HG02970 (cell line): ENCODE data around the gene CPNE4.
A peak's percentile ranks its signal among the peaks of the same experiment; 100 is the strongest.

ENCODE experiments used
- ATAC-seq: cut with Tn5 transposase; IDR thresholded peaks from one replicate; pipeline ENCODE4 v1.9.1; 2021; ENCODE audit warnings: mild to moderate bottlenecking, moderate library complexity, moderate number of reproducible peaks; ENCODE audit not compliant: unreplicated experiment, low FRiP score

Gene CPNE4

DNA sequence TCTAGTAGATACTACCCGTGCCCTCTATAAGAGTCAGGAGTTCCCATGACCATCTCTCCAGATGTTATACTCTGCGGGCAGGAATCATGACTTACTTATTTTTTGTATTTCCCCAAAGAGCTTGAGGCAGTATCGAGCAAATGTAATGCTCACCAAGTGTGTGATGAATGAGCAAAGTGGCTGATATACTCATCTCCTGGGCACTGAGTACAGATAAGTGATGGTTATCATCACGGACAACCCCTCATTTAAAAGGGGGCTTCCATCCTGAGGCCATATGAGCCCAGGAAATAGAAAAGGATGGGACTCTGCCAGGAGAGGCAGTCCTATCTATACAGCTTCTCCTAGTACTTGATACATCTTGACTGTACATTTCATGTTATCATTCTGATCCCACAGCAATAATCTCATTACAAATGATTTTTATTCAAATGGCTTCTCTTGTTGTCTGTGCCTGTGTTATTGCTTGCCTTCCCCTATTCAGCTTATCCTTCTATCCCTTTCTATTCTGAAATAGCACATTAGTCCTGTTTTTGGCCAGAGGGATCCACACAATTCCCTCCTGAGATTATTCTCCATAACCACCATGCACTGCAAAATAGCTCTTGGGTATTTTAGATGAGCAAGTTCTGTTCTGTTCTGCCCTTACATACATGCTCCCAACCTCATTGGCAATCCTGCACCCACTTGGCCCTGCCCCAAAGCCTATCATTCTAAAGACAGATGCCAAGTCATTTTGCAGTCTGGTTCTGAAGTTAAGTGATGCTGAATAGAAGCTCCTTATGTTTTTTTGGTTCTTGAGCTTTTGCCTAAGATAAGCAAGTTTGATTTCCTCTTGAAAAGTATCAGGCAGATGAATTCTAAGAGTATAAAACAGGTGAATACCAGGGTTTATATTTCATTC lies 484.0 kb downstream of the CPNE4 start:
- ATAC-seq: no peak

- no peak for ATAC-seq
Observed at GRCh38 chr3:131549340-131549739, 485.5 kb downstream of the CPNE4 start.

- ATAC-seq: no peak
Observed at GRCh38 chr3:131547585-131547984, 487.2 kb downstream of the CPNE4 start.

DNA sequence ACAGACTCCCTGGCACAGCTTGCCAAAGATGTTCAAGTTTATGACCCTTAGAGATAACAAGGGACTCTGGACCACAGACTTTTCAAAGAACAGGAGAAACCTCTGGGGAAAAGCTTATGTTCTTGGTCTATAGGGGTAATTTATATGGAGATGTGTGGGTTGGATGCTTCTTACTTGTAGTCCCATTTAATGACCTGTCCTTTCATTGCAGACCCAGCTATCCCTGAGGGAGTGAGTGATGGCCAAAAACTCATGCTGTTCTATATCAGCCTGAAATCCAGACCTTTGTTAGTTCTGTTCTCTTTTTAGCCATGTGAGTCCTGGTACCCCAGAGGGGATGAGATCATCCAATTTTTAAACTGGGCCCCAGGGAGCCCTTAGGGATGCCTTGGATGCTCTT lies 488.4 kb downstream of the CPNE4 start:
- ATAC-seq: no peak

DNA sequence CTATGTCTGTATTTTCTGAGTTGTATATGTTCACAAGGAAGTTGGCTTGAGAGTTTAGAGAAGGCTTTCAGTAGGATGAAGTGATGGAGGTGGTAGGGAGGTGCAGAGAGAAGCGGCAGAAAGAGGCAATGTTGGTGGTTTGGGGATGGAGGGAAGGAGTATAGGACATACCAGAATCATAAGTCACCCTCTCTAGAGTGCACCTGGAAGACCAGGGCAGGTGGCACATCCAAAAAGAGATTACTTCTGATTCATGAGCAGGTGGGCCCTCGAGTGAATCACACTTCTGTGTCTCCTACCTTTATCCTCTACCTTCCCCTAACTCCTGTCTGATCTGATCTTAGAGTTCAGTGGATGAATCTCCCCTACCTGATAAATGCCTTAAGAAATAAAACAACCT lies 490.3 kb downstream of the CPNE4 start:
- ATAC-seq: no peak

- no peak for ATAC-seq
Observed at GRCh38 chr3:131543714-131544113, 491.1 kb downstream of the CPNE4 start.

GRCh38 chr3:131541288-131541687 lies 493.5 kb downstream of the CPNE4 start:
- no peak for ATAC-seq

- no peak for ATAC-seq
Observed at GRCh38 chr3:131540821-131541220, 494.0 kb downstream of the CPNE4 start.

- ATAC-seq: no peak
Observed at GRCh38 chr3:131540143-131540542, 494.7 kb downstream of the CPNE4 start.

DNA sequence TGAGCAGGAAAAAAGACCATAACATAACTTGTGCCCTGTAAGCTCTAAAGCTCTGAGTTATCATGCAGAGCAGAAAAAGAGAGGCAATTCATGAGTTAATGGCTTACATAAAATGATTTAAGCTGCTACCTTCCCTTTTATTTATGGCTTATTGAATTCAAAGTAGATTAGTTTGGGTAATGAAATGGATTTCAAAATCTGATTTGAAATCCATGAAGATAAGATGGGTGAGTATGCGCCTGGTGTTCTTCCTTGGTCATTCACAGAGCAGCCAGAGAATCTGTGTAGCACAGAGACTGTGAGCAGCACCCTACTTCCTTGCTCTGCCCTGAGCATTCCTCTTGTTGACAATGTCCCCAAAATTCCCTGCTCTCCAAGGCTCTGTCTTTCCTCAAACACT lies 495.8 kb downstream of the CPNE4 start:
- no peak for ATAC-seq

DNA sequence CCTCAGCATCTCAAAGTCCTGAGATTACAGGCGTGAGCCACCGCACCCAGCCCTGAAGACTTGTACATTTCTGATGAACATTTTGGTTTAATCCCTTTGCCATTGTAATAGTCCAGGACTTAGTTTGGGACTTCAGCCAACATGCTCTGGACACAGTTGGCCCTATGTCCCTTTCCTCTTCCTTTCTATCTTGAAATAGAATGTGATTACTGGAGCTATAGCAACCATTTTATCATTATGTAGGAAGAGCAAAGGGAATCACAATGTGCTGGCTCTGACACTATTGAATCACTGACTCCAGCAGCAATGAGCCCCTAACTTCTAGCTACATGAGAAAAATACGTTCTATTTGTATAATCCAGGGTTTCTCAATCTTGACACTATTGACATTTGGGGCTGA lies 497.3 kb downstream of the CPNE4 start:
- no peak for ATAC-seq

GRCh38 chr3:131535596-131535995 lies 499.2 kb downstream of the CPNE4 start:
- ATAC-seq: no peak

- no peak for ATAC-seq
Observed at GRCh38 chr3:131535131-131535530, 499.7 kb downstream of the CPNE4 start.

- no peak for ATAC-seq
Observed at GRCh38 chr3:131532645-131533044, 502.2 kb downstream of the CPNE4 start.

- no peak for ATAC-seq
Observed at GRCh38 chr3:131530843-131531242, 504.0 kb downstream of the CPNE4 start.

DNA sequence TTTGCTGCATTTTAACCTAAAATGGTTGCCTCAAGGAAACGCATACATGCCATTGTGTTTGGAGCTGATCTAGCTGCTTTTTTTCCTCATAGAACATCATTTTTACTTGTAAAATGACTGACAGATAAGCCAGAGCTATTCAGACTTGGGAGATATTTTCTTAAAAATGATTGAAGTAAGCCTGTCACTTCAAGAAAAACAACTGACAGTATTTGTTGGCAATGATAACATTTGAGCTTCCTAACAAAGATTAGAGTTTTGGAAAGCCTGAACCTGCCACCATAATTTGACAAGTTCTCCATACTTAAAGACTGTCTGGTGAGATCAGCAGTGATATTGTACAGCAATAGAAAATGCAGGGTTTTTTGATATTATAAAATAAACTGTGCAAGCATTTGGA lies 504.4 kb downstream of the CPNE4 start:
- no peak for ATAC-seq

GRCh38 chr3:131526801-131527347 lies 507.9 kb downstream of the CPNE4 start:
- no peak for ATAC-seq

- ATAC-seq: no peak
Observed at GRCh38 chr3:131518680-131519079, 516.1 kb downstream of the CPNE4 start.

GRCh38 chr3:131505421-131505820 lies 529.4 kb downstream of the CPNE4 start:
- no peak for ATAC-seq

GRCh38 chr3:131503320-131503635 lies 531.5 kb downstream of the CPNE4 start:
- ATAC-seq: no peak

DNA sequence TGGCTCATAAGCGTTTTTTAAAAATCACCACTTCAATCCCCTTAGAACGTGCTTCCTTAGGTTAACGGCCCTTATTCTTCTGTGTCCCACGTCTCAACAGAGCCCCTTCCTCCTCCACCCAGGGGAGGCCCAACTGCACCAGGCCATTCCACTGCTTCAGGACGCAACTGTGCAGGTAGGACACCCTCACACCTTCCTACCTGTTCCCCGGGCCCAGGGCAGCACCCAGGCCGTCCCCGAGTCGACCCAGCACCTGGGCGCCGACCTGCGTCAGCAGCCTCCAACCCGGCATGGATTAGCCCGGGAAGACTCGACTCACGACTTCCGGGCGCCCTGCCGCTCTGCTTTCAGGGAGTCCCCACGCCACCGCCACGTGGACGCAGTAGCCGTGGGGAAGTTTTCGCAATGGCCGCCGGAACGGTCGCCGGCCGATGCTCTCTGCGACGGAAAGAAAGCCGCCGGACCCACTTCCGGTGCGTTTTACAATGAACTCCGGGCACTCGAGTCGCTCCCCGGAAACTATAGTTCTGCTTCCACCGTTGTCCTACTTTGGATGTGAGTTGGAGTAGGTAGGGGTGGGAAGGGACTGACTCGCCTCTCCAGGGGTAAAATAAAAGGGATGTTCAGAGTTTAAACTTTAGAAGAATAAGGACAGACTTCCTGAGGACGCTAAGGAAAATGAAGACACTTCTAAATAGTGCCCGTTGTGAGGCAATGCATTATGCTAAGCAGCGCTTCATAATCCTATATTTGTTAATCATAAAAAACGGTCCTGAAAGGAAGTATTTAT lies 532.1 kb downstream of the CPNE4 start, which contains the start of gene MRPL3:
Gene MRPL3 (minus strand): TSS at position 442 of the 790 bp plus-strand sequence. CDS start 150 bp downstream, at position 292.
- ATAC-seq: peak; percentile 92
